Smooth muscle cell of the pulmonary artery (primary cell): ENCODE measurements around the gene SELENOP. TPM values are rescaled to one million over a fixed set of nuclear protein-coding genes. Genes with fewer than 3 reads are reported as not detected.

Experiments used
- total RNA-seq: library from RNA; depleted of rRNA; stranded (reverse); fragments of >200 nt; gene quantifications from 2 replicates; pipeline ENCODE4 v1.2.3, GENCODE V29; 2014

SELENOP gene, protein sequence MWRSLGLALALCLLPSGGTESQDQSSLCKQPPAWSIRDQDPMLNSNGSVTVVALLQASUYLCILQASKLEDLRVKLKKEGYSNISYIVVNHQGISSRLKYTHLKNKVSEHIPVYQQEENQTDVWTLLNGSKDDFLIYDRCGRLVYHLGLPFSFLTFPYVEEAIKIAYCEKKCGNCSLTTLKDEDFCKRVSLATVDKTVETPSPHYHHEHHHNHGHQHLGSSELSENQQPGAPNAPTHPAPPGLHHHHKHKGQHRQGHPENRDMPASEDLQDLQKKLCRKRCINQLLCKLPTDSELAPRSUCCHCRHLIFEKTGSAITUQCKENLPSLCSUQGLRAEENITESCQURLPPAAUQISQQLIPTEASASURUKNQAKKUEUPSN
- total RNA-seq = 2.5 and 15.6 TPM in 2 replicates

GRCh38 chr5:42811591-42812446 is at the start of gene SELENOP:
Gene SELENOP, minus strand, starts transcription at chr5:42811892. Its CDS starts 3,539 bp downstream, at chr5:42808353.

DNA sequence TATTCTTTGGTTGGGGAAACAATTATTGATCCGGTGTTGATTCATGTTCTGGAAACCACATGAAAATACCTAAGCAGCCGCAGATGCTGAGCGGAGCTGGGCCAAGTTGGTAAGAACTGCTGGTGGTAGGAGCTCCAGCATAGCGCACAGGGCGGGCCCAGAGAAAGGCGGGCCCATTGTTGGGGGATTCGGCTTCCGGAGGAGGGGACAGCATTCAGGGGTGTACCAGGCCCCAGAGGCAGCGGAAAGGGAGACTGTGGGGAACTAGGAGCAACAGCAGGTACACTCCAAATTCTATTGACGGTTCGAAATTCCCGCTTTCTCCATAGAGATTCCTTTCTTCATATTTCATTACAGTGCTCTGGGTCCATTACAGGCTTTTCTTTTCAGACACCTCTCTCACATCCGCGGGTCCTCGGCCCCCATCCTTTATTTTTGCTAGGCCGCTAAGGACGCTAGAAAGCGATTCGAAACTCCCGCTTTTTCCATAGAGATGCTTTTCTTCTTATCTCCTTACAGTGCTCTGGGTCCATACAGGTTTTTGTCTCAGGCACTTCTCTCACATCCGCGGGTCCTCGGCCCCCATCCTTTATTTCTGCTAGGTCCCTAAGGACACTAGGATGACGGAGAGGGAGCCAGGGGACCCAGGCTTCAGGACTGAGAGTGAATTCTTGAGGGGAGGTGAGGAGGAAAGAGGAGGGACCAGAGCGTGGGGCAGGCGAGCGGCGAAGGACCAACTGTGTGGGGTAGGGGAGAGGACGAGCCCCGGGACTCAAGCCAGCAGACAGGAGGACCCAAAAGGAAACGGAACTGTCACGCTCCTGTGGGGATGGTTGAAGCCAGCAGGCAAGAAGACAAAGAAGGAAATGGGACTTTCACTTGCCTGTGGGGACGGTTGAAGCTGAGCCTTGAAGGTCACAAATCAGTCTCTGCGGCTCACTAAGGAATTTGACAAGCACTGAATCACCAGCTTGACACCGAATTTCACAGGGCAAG is 54.8 kb downstream of the SELENOP start, which contains the start of gene CCDC152:
TSS of gene CCDC152 (plus strand) at position 213 of the 996 bp plus-strand sequence. CDS start 2,304 bp downstream, outside the sequence.

Other genes starting within 250 kb of the SELENOP start
- 0.26 and 3.0 TPM in 2 replicates for gene CCDC152, start 55.1 kb downstream of the SELENOP start, total RNA-seq
- gene ANXA2R, start 228.4 kb upstream of the SELENOP start, total RNA-seq = 1.8 and 2.3 TPM in 2 replicates